GM10266 (cell line): ENCODE measurements around the gene CLTRN.
A peak's percentile ranks its signal among the peaks of the same experiment; 100 is the strongest.
"Not testable (repeated sequence)": the region's sequence is repeated elsewhere in the genome, so short reads cannot be mapped to it uniquely, and the experiment has no call there.

Source experiments
- DNase-seq: peaks from one replicate; pipeline ENCODE4 v3.0.0; 2012; ENCODE audit errors: extremely low spot score
- TF ChIP-seq, protein P1 (sequence below): IDR thresholded peaks from 2 replicates; pipeline ENCODE4 v1.5.1; 2012; ENCODE audit warnings: mild to moderate bottlenecking, low read depth; ENCODE audit not compliant: control insufficient read depth, insufficient read depth; ENCODE audit errors: missing control alignments

The CLTRN gene, protein sequence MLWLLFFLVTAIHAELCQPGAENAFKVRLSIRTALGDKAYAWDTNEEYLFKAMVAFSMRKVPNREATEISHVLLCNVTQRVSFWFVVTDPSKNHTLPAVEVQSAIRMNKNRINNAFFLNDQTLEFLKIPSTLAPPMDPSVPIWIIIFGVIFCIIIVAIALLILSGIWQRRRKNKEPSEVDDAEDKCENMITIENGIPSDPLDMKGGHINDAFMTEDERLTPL

DNA sequence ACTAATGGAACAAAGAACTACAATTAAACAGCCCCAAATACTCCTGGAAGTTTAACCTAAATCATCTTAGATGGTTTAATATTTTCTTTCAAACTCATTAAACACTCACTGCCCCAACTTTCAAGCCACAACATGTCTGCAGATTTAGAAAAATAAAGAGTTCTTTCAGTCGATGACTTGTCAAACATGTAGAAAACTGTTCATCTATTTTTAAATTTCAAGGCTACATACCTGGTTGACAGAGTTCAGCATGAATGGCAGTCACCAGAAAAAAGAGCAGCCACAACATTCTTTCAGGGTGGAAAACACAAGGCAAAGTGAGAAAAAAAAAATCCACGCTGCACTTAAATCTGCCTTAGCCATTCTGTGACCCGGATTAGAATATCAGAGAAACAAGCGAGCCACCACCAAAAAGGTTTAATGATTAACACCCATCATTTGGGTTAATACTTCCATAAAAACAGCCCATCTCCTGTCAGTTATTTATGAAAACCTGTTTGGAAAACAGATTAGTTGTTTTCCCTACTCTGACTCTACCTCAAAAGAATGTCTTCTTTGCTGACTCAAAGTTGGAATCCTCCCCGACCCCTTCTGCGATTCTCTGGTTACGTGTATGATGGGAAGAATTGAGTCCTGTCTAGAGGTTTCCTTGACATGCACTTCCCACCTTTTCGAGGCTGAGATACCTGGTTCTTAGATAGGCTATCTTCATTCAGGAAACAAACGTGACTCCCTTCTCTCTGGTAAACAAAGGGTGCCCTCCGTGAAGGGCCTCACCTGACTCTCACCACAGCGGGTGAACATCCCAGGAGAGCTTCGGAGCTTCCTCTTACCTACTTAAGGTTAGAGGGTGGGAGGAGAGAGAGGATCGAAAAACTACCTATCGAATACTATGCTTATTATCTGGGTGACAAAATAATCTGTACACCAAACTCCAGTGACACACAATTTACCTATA is at the start of gene CLTRN:
CLTRN (minus strand) TSS at position 319 of the 958 bp plus-strand sequence; CDS start at position 289, 30 bp downstream.
- no peak for DNase-seq
- TF ChIP-seq, protein P1, sequence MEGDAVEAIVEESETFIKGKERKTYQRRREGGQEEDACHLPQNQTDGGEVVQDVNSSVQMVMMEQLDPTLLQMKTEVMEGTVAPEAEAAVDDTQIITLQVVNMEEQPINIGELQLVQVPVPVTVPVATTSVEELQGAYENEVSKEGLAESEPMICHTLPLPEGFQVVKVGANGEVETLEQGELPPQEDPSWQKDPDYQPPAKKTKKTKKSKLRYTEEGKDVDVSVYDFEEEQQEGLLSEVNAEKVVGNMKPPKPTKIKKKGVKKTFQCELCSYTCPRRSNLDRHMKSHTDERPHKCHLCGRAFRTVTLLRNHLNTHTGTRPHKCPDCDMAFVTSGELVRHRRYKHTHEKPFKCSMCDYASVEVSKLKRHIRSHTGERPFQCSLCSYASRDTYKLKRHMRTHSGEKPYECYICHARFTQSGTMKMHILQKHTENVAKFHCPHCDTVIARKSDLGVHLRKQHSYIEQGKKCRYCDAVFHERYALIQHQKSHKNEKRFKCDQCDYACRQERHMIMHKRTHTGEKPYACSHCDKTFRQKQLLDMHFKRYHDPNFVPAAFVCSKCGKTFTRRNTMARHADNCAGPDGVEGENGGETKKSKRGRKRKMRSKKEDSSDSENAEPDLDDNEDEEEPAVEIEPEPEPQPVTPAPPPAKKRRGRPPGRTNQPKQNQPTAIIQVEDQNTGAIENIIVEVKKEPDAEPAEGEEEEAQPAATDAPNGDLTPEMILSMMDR, result no peak

- not testable (repeated sequence) for DNase-seq
Observed at GRCh38 chrX:15704273-15704672, 39.7 kb upstream of the CLTRN start.

GRCh38 chrX:15703809-15704208 is 39.2 kb upstream of the CLTRN start:
- DNase-seq, result not testable (repeated sequence)

GRCh38 chrX:15702488-15703371 is 38.1 kb upstream of the CLTRN start:
- DNase-seq, result no peak
- TF ChIP-seq, protein P1, result no peak

- TF ChIP-seq, protein P1, result no peak
Observed at GRCh38 chrX:15696516-15696915, 31.9 kb upstream of the CLTRN start.

GRCh38 chrX:15694941-15695451 is 30.4 kb upstream of the CLTRN start:
- TF ChIP-seq, protein P1, result no peak
- no peak for DNase-seq

More at GRCh38 chrX:15696516-15696915, 31.9 kb upstream of the CLTRN start:
- DNase-seq, result no peak

- peak; percentile 18 for DNase-seq
- TF ChIP-seq, protein P1, result peak; percentile 60
Observed at GRCh38 chrX:15686818-15687685, 22.4 kb upstream of the CLTRN start.
